Measurements from ENCODE around the gene NCOA3. TPM values are rescaled to one million over a fixed set of nuclear protein-coding genes. Genes with fewer than 3 reads are reported as not detected.

The NCOA3 gene
- total and polyA plus RNA-seq, 2 of the 8 experiments (the other 6 are each of a cell fraction or from before 2014, with no cell fraction given): 7.9 to 24.7 TPM

GRCh38 chr20:47541355-47541922, 39.8 kb downstream of the NCOA3 start (continued):
- no peak for TF ChIP-seq MAX (IDR thresholded peaks at IDR 0.05)
- no peak for TF ChIP-seq RNF2 (IDR thresholded peaks at IDR 0.05; ENCODE audit: borderline replicate concordance, low read depth, low read length, missing control alignments, poor library complexity, severe bottlenecking)
- no peak for TF ChIP-seq SIN3A (conservative IDR thresholded peaks at IDR 0.05 in 1 of 2, IDR thresholded peaks at IDR 0.05 in 1 of 2; ENCODE audit: low read depth in 1 of 2, low read length in 2 of 2)
- TF ChIP-seq CTBP2 (IDR thresholded peaks at IDR 0.05; ENCODE audit: borderline replicate concordance, insufficient read depth, insufficient read length, low read length): no peak
